MV-4-11 (cell line): ENCODE results near the gene TMEM164.

Source experiments
- DNase-seq: peaks from one replicate; lab custom pipeline; 2025; lab: John Stamatoyannopoulos, UW

The TMEM164 gene

GRCh38 chrX:110081320-110081719 lies 78.4 kb downstream of the TMEM164 start:
- no peak for DNase-seq

DNA sequence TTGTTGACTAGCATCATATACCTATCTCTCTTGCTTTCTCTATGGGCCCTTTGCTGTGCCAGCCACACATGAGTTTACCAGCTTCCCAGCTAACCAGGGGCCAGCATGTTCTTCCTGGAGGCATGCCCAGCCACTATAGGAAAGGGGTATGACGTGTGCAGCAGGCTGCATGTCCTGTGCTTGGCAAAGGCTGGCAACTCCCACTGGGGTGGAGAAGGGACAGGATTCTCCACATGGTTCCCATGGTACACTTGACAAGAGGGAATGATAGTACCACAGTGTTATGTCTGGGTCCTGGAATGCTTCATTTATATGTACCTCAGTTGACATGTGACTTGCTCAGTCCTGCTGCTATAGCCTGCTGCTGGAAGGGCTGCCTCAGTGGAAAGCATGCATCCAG lies 78.8 kb downstream of the TMEM164 start:
- DNase-seq, result no peak

- DNase-seq, result no peak
Measured at GRCh38 chrX:110082161-110082560, 79.2 kb downstream of the TMEM164 start.

- no peak for DNase-seq
Measured at GRCh38 chrX:110086162-110086915, 83.4 kb downstream of the TMEM164 start.

GRCh38 chrX:110086916-110087484 lies 84.1 kb downstream of the TMEM164 start:
- DNase-seq, result peak; percentile 82

DNA sequence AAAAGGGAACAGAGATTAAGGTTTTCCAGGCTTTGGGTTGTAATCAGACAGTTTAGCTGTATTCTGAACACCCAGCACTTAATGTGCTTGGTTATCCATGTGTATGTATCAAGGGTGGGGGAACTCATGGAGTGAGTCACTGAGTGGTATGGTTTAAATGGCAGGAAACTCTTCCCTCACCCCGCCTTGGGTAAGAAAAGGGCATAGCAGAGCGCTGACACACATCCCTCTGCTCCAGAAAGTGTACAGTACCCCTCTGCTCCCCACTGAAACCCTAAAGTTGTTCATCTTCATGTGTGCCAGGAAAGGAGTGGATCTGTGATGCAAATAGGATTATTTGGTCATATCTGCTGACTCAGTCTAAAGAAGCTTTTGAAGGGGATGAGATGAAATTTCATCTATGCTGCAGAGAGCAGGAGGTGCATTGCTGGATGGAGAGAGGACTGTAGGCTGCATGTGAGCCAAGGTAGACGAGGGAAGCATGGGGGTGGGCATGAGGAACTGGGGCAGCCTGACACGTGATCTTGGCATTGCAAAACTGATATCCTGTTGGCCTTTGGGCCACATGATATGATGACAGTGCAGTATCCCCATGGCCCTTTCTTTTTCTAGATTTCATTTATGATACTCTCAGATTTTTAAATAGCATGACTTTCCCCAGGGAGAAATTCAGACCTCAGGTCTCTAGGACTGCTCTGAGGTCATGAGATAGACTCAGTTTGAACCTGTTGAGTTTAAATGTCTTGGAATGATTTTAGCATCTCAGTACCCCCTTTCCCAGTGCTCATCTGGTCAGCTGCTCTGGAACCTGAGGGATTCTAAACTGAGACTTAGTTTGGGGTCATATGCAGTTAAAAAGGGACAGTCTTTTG lies 84.8 kb downstream of the TMEM164 start:
- peak; percentile 49 for DNase-seq

DNA sequence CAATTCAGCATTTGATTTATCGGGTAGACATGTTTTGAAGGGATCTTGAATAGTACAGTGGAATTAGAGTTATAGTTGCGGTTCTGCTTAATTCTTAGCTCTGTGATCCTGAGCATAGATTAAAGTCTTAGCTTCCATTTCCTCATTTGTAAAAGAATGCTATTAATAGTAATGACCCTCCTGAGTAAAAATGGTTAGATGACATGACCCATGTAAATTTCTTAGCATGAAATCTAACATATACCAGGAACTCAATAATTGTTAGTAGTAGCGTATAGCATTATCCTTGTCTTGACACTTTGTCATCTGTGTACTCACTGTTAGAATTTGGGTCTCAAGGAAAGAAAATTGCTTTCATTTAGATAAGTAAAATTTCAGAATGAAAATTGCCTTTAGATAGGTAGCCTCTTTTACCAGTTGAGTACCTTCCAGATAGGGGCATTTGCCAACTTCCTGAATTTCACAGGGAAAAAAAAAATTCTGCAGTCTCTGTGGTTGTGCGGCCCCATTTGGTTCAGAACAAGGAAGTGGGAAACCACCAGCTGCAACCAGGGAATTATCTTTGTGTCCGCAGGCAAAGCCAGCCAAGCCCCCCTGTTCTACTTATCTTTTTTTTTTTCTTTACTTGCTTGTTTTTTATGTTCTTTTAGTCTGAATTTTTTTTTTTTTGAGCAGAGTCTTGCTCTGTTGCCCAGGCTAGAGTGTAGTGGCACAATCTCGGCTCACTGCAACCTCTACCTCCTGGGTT lies 86.9 kb downstream of the TMEM164 start:
- DNase-seq, result peak; percentile 91

GRCh38 chrX:110097920-110098319 lies 95.0 kb downstream of the TMEM164 start:
- no peak for DNase-seq

DNA sequence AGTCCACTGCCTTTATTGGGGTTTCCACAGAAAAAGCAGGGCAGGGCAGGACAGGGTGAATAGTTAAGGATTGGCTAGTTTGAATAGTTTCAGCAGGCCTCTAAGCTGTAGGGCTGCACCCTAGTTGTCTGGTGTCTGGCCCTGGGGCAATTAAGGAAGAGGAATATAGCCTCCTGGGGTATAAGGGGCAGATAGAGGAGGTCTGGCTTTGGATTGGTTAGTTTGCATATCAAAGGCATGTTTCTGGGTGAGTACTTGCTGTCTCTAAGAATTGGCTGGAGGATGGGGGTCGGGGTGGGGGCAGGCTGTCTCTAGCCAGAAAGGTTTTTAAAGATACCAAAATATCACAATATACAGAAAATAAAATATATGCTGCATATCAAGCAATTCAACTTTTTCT lies 100.4 kb downstream of the TMEM164 start:
- DNase-seq, result no peak

DNA sequence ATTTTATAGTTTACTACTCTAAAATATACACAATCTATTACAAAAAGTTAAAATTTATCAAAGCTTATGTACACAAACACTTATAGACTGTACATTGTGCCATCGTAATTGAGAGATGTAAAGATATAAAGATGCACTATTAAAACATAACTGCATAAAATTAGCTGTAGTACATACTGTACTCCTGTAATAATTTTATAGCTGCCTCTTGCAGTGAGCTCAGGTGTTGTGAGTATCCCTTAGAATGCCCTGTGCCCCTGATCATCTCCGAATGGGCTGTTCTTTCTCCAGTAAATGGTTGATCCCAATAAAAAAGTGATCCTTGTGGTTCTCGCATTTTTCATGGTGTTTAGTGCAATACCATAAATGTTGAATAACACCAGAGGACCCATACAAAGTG lies 101.2 kb downstream of the TMEM164 start:
- DNase-seq, result no peak

- peak; percentile 97 for DNase-seq
Measured at GRCh38 chrX:110108381-110108821, 105.5 kb downstream of the TMEM164 start.

- DNase-seq, result no peak
Measured at GRCh38 chrX:110114260-110114776, 111.4 kb downstream of the TMEM164 start.

- DNase-seq, result no peak
Measured at GRCh38 chrX:110116066-110116980, 113.4 kb downstream of the TMEM164 start.

DNA sequence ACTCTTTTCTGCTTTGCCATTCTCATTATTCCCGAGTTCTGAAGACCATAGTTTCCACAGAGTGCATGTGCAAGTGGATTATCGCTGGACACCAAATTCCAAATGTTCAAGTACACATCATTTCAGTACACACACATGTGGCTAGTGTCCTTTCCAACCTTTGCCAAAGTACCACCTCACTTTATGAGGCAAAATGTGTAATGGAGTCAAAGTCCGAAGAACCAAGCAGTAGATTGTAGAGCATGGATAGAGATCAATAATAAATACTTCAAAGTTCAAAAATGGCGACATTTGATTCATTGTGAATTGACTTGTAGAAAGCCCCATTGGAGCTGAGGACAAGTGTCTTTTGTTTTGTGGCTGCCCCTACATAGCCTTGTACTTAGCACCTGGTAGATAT lies 115.6 kb downstream of the TMEM164 start:
- no peak for DNase-seq

DNA sequence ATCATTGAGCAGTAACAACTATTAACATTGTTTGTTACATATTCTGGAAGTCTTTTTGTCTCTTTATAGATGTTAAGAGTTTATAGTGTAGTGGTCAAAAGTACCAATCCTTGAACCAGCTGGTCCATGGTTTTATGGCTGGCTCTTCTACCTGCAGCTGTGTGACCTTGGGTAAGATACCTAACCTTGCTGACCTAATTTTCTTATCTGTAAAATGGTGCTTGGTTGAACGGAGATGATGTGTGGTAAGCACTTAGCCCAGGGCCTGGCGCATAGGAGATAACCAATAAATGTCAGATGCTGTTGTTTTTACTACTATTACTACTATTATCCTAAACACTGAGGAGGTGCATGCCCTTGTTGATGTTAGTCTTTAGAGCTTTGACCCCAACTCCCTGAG lies 116.6 kb downstream of the TMEM164 start:
- DNase-seq, result no peak

GRCh38 chrX:110120025-110120424 lies 117.1 kb downstream of the TMEM164 start:
- DNase-seq, result no peak

DNA sequence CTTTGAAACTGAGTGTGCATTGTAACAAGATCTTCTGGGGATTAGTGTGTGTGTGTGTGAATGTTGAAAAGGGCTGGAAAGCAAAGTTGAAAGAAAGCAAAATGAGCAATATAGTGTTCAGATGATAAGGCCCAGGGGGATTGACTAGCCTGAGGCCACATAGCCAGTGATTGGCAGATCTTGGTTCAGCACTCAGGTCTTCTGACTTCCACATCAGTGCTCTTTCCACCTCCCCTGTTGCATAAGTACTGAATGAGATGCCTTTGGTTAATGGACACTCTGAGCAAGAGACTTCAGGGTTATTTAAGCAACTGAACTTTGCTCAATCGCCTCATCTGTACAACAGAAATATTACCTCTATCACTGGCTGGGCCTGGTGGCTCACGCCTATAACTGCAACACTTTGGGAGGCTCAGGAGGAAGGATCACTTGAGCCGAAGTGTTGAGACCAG lies 120.4 kb downstream of the TMEM164 start:
- DNase-seq, result peak; percentile 47

- DNase-seq, result no peak
Measured at GRCh38 chrX:110125446-110126162, 122.7 kb downstream of the TMEM164 start.

DNA sequence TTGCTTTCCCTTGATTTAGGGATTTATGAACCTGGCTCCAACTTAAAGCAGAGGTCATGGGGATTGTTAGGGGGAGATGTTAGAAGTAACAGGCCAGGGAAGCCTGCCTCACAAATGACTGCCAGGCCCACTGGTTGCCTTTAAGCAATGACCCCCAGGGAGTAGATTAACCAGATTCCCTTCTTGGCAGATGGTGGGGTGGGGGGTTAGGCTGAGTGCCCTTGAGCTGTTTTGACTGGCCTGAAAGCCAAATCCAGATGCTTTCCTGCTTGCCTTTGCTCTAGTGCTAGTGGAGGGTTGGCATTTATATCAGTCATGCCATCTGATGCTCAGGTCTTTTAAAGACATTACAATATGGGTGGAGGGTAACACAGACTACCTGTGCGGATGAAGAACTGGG lies 128.1 kb downstream of the TMEM164 start:
- no peak for DNase-seq
